Neural progenitor cell (in vitro differentiated cells): ENCODE measurements around the gene CRACR2B. TPM values are rescaled to one million over a fixed set of nuclear protein-coding genes. Genes with fewer than 3 reads are reported as not detected.

Experiments used
- DNase-seq: peaks from one replicate; pipeline ENCODE4 v3.0.0-alpha.2; 2016; ENCODE audit warnings: low spot score
- H2AFZ ChIP-seq: fragments of 200-600 bp; sonication (generic); replicated peaks from 2 replicates; pipeline ENCODE4 v1.6.1; 2016; ENCODE audit warnings: antibody characterized with exemption
- H3F3A ChIP-seq: fragments of 200-600 bp; sonication (generic); 2 replicates; pipeline ENCODE4 v1.6.1; 2016; ENCODE audit warnings: antibody characterized with exemption, low read depth
- H3K27ac ChIP-seq: fragments of 200-600 bp; sonication (generic); 2 replicates; pipeline ENCODE4 v1.5.1; 2016; ENCODE audit warnings: mild to moderate bottlenecking
- H3K27me3 ChIP-seq: fragments of 200-600 bp; sonication (generic); 2 replicates; pipeline ENCODE4 v1.6.1; 2016; ENCODE audit warnings: mild to moderate bottlenecking, moderate library complexity
- H3K36me3 ChIP-seq: fragments of 200-600 bp; sonication (generic); 2 replicates; pipeline ENCODE4 v1.5.1; 2016
- H3K4me1 ChIP-seq: fragments of 200-600 bp; sonication (generic); 2 replicates; pipeline ENCODE4 v1.6.1; 2016; ENCODE audit warnings: mixed run types
- H3K4me2 ChIP-seq: fragments of 200-600 bp; sonication (generic); 2 replicates; pipeline ENCODE4 v1.6.1; 2016
- H3K4me3 ChIP-seq: fragments of 200-600 bp; sonication (generic); 2 replicates; pipeline ENCODE4 v1.5.1; 2016
- H3K79me2 ChIP-seq: fragments of 200-600 bp; sonication (generic); 2 replicates; pipeline ENCODE4 v1.6.1; 2016; ENCODE audit warnings: low read depth
- H3K9ac ChIP-seq: fragments of 200-600 bp; sonication (generic); 2 replicates; pipeline ENCODE4 v1.6.1; 2016
- H3K9me3 ChIP-seq: fragments of 200-600 bp; sonication (generic); 2 replicates; pipeline ENCODE4 v1.5.1; 2016; ENCODE audit warnings: low read depth
- H4K20me1 ChIP-seq: fragments of 200-600 bp; sonication (generic); 2 replicates; pipeline ENCODE4 v1.6.1; 2016; ENCODE audit warnings: low read depth
- H3K27ac Mint-ChIP-seq: 3 replicates; pipeline ENCODE4 v1.8.0; 2021; ENCODE audit warnings: mixed read lengths
- H3K27me3 Mint-ChIP-seq: 2 replicates; pipeline ENCODE4 v1.8.0; 2022; ENCODE audit warnings: low read depth, mild to moderate bottlenecking, inconsistent platforms, moderate library complexity, mixed read lengths; ENCODE audit not compliant: insufficient read depth
- H3K36me3 Mint-ChIP-seq: 3 replicates; pipeline ENCODE4 v1.8.0; 2021; ENCODE audit warnings: mixed read lengths
- H3K4me1 Mint-ChIP-seq: 3 replicates; pipeline ENCODE4 v1.8.0; 2021; ENCODE audit warnings: mixed read lengths
- H3K4me3 Mint-ChIP-seq: 3 replicates; pipeline ENCODE4 v1.8.0; 2021; ENCODE audit warnings: mild to moderate bottlenecking, moderate library complexity, mixed read lengths
- H3K9me3 Mint-ChIP-seq: 3 replicates; pipeline ENCODE4 v1.8.0; 2020; ENCODE audit warnings: mixed read lengths
- CTCF ChIP-seq: fragments of 200-600 bp; sonication (generic); IDR thresholded peaks from 2 replicates; pipeline ENCODE4 v1.5.1; 2017; ENCODE audit warnings: antibody characterized with exemption, mild to moderate bottlenecking
- EZH2 ChIP-seq: fragments of 200-600 bp; sonication (generic); IDR thresholded peaks from 2 replicates; pipeline ENCODE4 v1.6.1; 2017; ENCODE audit warnings: antibody characterized with exemption, mild to moderate bottlenecking, moderate library complexity
- EZH2phosphoT487 ChIP-seq: fragments of 200-600 bp; sonication (generic); IDR thresholded peaks from 2 replicates; pipeline ENCODE4 v1.6.1; 2017; ENCODE audit warnings: antibody characterized with exemption
- total RNA-seq: library from RNA; depleted of rRNA; stranded (reverse); fragments of >200 nt; gene quantifications from 2 replicates; pipeline ENCODE4 v1.2.3, GENCODE V29; 2015; ENCODE audit warnings: low replicate concordance

CRACR2B gene
- total RNA-seq, 1 donor from 2014 or later, result 3.9 TPM

DNA sequence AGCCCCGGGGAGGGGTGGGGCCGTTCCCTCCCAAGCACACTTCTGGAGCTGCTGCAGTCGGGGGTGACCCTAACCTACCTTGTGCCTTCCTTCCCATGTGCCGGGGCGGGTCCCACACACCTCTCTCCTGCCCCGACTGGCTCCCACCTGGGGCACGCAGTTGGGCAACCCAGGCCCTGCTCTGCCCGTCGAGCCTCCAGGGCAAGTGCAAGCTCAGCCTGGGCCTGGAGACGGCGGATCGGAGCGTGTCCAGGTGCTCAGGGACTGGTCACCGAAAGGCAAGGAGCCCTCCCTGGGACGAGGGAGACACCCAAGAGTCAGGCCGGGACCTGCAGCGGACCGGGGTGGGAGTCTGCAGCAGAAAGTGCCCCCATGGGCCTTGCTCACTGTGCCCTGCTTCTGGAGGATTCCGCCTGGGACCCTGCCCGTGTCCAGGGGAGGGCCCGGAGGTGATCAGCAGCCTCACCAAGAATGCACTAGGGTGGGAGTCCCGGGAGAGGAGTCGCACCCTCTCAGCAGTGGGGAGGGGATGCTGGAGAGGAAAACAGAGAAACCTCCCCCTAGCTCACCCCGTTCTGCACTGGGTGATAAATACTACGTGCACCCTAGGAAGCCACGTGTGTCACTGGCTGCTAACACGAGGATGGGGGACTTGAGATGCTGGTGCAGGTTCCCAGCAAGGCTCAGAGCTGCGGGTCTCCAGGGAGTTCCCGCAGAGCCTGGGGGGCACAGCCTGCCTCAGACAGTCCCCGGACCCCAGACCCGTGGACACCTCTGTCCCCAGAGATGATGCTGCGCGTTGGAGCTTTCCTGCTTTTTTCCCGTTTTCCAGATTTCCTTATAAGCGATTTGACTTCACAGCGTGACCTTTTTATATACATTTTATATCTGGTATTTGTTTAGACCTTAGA, 45.2 kb upstream of the CRACR2B start:
- H3K27me3 ChIP-seq, result no peaks in the 10 kb centered on the region
- TF ChIP-seq EZH2 (no peak), EZH2phosphoT487 (no peak), CTCF (no peak)
- no peak overlapping the region for H3K9ac ChIP-seq
- Mint-ChIP-seq H3K36me3 (peaks cover 2% of the 10 kb centered on the region), H3K27ac (no peak overlapping the region), H3K27me3 (peaks cover 11% of the 10 kb centered on the region), H3K4me1 (peaks cover 23% of the 10 kb centered on the region), H3K9me3 (no peaks in the 10 kb centered on the region), H3K4me3 (peak overlapping the region; percentile 41)
- peak overlapping the region; percentile 54 for H3K4me2 ChIP-seq
- H3K9me3 ChIP-seq, result no peaks in the 10 kb centered on the region
- DNase-seq, result no peak
- H3F3A ChIP-seq, result peaks cover 30% of the 10 kb centered on the region
- H3K4me1 ChIP-seq, result peaks cover 11% of the 10 kb centered on the region
- H3K36me3 ChIP-seq, result no peaks in the 10 kb centered on the region
- H3K4me3 ChIP-seq, result no peak overlapping the region
- no peak overlapping the region for H2AFZ ChIP-seq
- H4K20me1 ChIP-seq, result peaks cover 25% of the 10 kb centered on the region
- no peak overlapping the region for H3K27ac ChIP-seq
- H3K79me2 ChIP-seq, result peaks cover 11% of the 10 kb centered on the region

- Histone ChIP-seq H4K20me1 (peaks cover 23% of the 10 kb centered on the region), H3K9ac (no peak overlapping the region), H3F3A (peaks cover 28% of the 10 kb centered on the region), H2AFZ (no peak overlapping the region), H3K79me2 (peaks cover under 1% of the 10 kb centered on the region), H3K36me3 (no peaks in the 10 kb centered on the region), H3K9me3 (no peaks in the 10 kb centered on the region), H3K4me3 (peak overlapping the region; percentile 1), H3K27me3 (no peaks in the 10 kb centered on the region), H3K27ac (no peak overlapping the region), H3K4me2 (peak overlapping the region; percentile 54), H3K4me1 (peaks cover 11% of the 10 kb centered on the region)
- peak overlapping the region; percentile 71 for H3K4me3 Mint-ChIP-seq
- no peak for TF ChIP-seq EZH2phosphoT487
- peak; percentile 83 for TF ChIP-seq CTCF
- peak; percentile 20 for TF ChIP-seq EZH2
- peaks cover 11% of the 10 kb centered on the region for H3K27me3 Mint-ChIP-seq
- no peaks in the 10 kb centered on the region for H3K9me3 Mint-ChIP-seq
- peaks cover 23% of the 10 kb centered on the region for H3K4me1 Mint-ChIP-seq
- peaks cover 2% of the 10 kb centered on the region for H3K36me3 Mint-ChIP-seq
- peak overlapping the region; percentile 43 for H3K27ac Mint-ChIP-seq
- DNase-seq, result peak; percentile 94
Observed at GRCh38 chr11:783581-784015, 44.1 kb upstream of the CRACR2B start.

GRCh38 chr11:786235-787083, 41.3 kb upstream of the CRACR2B start:
- peaks cover 16% of the 10 kb centered on the region for H3K4me1 Mint-ChIP-seq
- H3K36me3 Mint-ChIP-seq, result peaks cover 2% of the 10 kb centered on the region
- peaks cover 31% of the 10 kb centered on the region for H3K4me1 ChIP-seq
- no peak overlapping the region for H3K27ac ChIP-seq
- H3K27ac Mint-ChIP-seq, result no peak overlapping the region
- H3K9me3 Mint-ChIP-seq, result no peaks in the 10 kb centered on the region
- no peak overlapping the region for H3K4me3 ChIP-seq
- DNase-seq, result no peak
- no peaks in the 10 kb centered on the region for H3K79me2 ChIP-seq
- TF ChIP-seq CTCF (no peak), EZH2 (no peak), EZH2phosphoT487 (no peak)
- H3K36me3 ChIP-seq, result no peaks in the 10 kb centered on the region
- H3K27me3 ChIP-seq, result no peaks in the 10 kb centered on the region
- H3K27me3 Mint-ChIP-seq, result peaks cover 14% of the 10 kb centered on the region
- peaks cover 53% of the 10 kb centered on the region for H3F3A ChIP-seq
- no peaks in the 10 kb centered on the region for H3K9me3 ChIP-seq
- no peak overlapping the region for H3K4me2 ChIP-seq
- H2AFZ ChIP-seq, result no peak overlapping the region
- peaks cover 40% of the 10 kb centered on the region for H4K20me1 ChIP-seq
- no peak overlapping the region for H3K9ac ChIP-seq
- H3K4me3 Mint-ChIP-seq, result peak overlapping the region; percentile 48
